HT1080 (cell line): Measurements from ENCODE around the gene AP1S2. TPM values are rescaled to one million over a fixed set of nuclear protein-coding genes. Genes with fewer than 3 reads are reported as not detected.

ENCODE experiments used
- DNase-seq: peaks from one replicate; pipeline ENCODE4 v3.0.0-alpha.2; 2015; ENCODE audit warnings: low read depth
- total RNA-seq: library from RNA; depleted of rRNA; stranded (reverse); fragments of >200 nt; shearing (Covaris generic); gene quantifications from 2 replicates; pipeline ENCODE4 v1.2.3, GENCODE V29; 2014; rRNA removed

The AP1S2 gene
- total RNA-seq, 1 experiment from 2014 or later: 67.6 TPM

- no peak for DNase-seq
Measured at GRCh38 chrX:15812192-15812938, 42.2 kb downstream of the AP1S2 start.

GRCh38 chrX:15808254-15808653 is 46.4 kb downstream of the AP1S2 start:
- DNase-seq: no peak

- DNase-seq: no peak
Measured at GRCh38 chrX:15804563-15804962, 50.0 kb downstream of the AP1S2 start.

- DNase-seq: no peak
Measured at GRCh38 chrX:15797707-15798106, 56.9 kb downstream of the AP1S2 start.

- no peak for DNase-seq
Measured at GRCh38 chrX:15790769-15791290, 63.8 kb downstream of the AP1S2 start.

- DNase-seq: peak; percentile 75
Measured at GRCh38 chrX:15789979-15790768, 64.4 kb downstream of the AP1S2 start, which contains the start of gene ZRSR2. Gene ZRSR2 (plus strand): TSS chrX:15790484. CDS start chrX:15790496, 12 bp downstream.

GRCh38 chrX:15786915-15787314 is 67.7 kb downstream of the AP1S2 start:
- no peak for DNase-seq

- no peak for DNase-seq
Measured at GRCh38 chrX:15785176-15785750, 69.3 kb downstream of the AP1S2 start.

GRCh38 chrX:15781961-15782699 is 72.5 kb downstream of the AP1S2 start:
- no peak for DNase-seq

Other genes with a start within 250 kb of the AP1S2 start
- gene CLTRN, start 190.0 kb downstream of the AP1S2 start, total RNA-seq: not detected in 2 replicates
- 1.2 and 1.6 TPM in 2 replicates for gene CA5B, start 116.5 kb downstream of the AP1S2 start, total RNA-seq
- 1.0 and 2.6 TPM in 2 replicates for gene ZRSR2, start 64.3 kb downstream of the AP1S2 start, total RNA-seq